ENCODE results near the gene RBM33. TPM values are rescaled to one million over a fixed set of nuclear protein-coding genes. Genes with fewer than 3 reads are reported as not detected.

RBM33 gene
- total RNA-seq, 1 experiment from 2014 or later: 81.8 TPM

DNA sequence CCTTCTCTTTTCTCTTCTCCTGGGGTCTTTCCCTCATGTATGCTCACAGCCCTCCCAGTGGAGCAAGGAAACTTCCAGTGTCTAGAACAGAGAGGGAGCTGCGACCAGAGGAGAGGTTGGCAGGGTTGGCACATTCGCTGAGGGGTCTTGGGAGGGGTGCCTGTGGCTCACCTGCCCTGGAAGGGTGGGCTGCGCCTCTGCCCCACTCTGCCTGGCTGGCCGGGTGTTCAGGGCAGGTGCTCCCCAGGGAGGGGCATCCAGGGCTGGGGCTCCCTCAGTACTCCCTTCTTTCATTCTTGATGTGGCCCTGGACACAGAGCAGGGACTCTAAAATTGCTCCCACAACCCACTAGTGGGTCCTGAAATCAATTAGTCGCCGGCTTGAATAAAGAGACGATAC is 150.9 kb downstream of the RBM33 start:
- H3K9me3 Mint-ChIP-seq: peaks cover 3% of the 10 kb centered on the region; the same call in 1 of the 2 replicates
- H3K27me3 Mint-ChIP-seq (ENCODE audit: low read depth): peaks cover 51% of the 10 kb centered on the region
- CTCF ChIA-PET: interaction anchor here (0.7 kb wide), 1 partner anchor 387 kb away, joined by 4 read pairs; no protein-coding TSS in a partner anchor
- ATAC-seq (no peak), DNase-seq (ENCODE audit: low spot score) (no peak)
- H3K36me3 Mint-ChIP-seq: no peaks in the 10 kb centered on the region
- H3K4me3 Mint-ChIP-seq: no peak overlapping the region
- TF ChIP-seq CREM (CRISPR knock-in tag; IDR thresholded peaks at IDR 0.05) (no peak), ZNF263 (CRISPR knock-in tag; IDR thresholded peaks at IDR 0.05; ENCODE audit: low read depth) (no peak), CBFB (CRISPR knock-in tag; IDR thresholded peaks at IDR 0.05; ENCODE audit: low read depth) (no peak), TEAD1 (CRISPR knock-in tag; IDR thresholded peaks at IDR 0.05) (no peak), ZNF396 (CRISPR knock-in tag; IDR thresholded peaks at IDR 0.05; ENCODE audit: borderline replicate concordance) (no peak), GABPB1 (CRISPR knock-in tag; IDR thresholded peaks at IDR 0.05) (no peak), SMAD4 (CRISPR knock-in tag; IDR thresholded peaks at IDR 0.05) (no peak), NR2C2 (CRISPR knock-in tag; IDR thresholded peaks at IDR 0.05) (no peak)
- TF ChIP-seq, protein P1, sequence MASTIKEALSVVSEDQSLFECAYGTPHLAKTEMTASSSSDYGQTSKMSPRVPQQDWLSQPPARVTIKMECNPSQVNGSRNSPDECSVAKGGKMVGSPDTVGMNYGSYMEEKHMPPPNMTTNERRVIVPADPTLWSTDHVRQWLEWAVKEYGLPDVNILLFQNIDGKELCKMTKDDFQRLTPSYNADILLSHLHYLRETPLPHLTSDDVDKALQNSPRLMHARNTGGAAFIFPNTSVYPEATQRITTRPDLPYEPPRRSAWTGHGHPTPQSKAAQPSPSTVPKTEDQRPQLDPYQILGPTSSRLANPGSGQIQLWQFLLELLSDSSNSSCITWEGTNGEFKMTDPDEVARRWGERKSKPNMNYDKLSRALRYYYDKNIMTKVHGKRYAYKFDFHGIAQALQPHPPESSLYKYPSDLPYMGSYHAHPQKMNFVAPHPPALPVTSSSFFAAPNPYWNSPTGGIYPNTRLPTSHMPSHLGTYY (CRISPR knock-in tag; IDR thresholded peaks at IDR 0.05): no peak
- TF ChIP-seq, protein P2, sequence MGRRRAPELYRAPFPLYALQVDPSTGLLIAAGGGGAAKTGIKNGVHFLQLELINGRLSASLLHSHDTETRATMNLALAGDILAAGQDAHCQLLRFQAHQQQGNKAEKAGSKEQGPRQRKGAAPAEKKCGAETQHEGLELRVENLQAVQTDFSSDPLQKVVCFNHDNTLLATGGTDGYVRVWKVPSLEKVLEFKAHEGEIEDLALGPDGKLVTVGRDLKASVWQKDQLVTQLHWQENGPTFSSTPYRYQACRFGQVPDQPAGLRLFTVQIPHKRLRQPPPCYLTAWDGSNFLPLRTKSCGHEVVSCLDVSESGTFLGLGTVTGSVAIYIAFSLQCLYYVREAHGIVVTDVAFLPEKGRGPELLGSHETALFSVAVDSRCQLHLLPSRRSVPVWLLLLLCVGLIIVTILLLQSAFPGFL (CRISPR knock-in tag; IDR thresholded peaks at IDR 0.05; ENCODE audit: borderline replicate concordance): no peak
- TF ChIP-seq, protein P3, sequence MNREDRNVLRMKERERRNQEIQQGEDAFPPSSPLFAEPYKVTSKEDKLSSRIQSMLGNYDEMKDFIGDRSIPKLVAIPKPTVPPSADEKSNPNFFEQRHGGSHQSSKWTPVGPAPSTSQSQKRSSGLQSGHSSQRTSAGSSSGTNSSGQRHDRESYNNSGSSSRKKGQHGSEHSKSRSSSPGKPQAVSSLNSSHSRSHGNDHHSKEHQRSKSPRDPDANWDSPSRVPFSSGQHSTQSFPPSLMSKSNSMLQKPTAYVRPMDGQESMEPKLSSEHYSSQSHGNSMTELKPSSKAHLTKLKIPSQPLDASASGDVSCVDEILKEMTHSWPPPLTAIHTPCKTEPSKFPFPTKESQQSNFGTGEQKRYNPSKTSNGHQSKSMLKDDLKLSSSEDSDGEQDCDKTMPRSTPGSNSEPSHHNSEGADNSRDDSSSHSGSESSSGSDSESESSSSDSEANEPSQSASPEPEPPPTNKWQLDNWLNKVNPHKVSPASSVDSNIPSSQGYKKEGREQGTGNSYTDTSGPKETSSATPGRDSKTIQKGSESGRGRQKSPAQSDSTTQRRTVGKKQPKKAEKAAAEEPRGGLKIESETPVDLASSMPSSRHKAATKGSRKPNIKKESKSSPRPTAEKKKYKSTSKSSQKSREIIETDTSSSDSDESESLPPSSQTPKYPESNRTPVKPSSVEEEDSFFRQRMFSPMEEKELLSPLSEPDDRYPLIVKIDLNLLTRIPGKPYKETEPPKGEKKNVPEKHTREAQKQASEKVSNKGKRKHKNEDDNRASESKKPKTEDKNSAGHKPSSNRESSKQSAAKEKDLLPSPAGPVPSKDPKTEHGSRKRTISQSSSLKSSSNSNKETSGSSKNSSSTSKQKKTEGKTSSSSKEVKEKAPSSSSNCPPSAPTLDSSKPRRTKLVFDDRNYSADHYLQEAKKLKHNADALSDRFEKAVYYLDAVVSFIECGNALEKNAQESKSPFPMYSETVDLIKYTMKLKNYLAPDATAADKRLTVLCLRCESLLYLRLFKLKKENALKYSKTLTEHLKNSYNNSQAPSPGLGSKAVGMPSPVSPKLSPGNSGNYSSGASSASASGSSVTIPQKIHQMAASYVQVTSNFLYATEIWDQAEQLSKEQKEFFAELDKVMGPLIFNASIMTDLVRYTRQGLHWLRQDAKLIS (CRISPR knock-in tag; IDR thresholded peaks at IDR 0.05; ENCODE audit: borderline replicate concordance): no peak
- TF ChIP-seq, protein P4, sequence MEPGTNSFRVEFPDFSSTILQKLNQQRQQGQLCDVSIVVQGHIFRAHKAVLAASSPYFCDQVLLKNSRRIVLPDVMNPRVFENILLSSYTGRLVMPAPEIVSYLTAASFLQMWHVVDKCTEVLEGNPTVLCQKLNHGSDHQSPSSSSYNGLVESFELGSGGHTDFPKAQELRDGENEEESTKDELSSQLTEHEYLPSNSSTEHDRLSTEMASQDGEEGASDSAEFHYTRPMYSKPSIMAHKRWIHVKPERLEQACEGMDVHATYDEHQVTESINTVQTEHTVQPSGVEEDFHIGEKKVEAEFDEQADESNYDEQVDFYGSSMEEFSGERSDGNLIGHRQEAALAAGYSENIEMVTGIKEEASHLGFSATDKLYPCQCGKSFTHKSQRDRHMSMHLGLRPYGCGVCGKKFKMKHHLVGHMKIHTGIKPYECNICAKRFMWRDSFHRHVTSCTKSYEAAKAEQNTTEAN (CRISPR knock-in tag; IDR thresholded peaks at IDR 0.05): no peak
- H3K4me1 Mint-ChIP-seq: no peaks in the 10 kb centered on the region
- POLR2A ChIA-PET: no interaction called here
- no peak overlapping the region for H3K27ac Mint-ChIP-seq

DNA sequence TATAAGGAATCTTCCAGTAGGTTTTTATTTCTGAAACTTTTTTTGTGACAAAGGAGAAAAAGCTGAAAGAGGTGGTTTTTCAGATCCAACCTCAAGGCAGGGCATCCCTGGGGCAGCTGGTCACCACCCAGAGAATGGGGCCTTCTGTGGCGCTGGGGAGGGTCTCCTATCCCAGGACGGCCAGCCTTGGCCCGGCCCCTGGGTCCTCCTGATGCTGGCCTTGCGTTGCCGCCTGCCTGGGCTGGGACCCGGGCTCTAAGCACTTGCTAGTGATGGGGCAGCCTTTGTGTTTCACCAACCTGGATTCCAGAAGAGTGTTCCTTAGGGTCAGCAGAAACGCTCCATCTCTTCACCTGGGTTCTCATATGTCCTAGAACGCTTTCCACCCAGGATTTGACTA is 151.5 kb downstream of the RBM33 start:
- TF ChIP-seq ZNF317 (CRISPR knock-in tag; IDR thresholded peaks at IDR 0.05; ENCODE audit: borderline replicate concordance, low read depth): no peak
- TF ChIP-seq ZNF671 (CRISPR knock-in tag; IDR thresholded peaks at IDR 0.05): no peak
- TF ChIP-seq, protein P5, sequence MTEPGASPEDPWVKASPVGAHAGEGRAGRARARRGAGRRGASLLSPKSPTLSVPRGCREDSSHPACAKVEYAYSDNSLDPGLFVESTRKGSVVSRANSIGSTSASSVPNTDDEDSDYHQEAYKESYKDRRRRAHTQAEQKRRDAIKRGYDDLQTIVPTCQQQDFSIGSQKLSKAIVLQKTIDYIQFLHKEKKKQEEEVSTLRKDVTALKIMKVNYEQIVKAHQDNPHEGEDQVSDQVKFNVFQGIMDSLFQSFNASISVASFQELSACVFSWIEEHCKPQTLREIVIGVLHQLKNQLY (CRISPR knock-in tag; IDR thresholded peaks at IDR 0.05): no peak
- TF ChIP-seq, protein P6, sequence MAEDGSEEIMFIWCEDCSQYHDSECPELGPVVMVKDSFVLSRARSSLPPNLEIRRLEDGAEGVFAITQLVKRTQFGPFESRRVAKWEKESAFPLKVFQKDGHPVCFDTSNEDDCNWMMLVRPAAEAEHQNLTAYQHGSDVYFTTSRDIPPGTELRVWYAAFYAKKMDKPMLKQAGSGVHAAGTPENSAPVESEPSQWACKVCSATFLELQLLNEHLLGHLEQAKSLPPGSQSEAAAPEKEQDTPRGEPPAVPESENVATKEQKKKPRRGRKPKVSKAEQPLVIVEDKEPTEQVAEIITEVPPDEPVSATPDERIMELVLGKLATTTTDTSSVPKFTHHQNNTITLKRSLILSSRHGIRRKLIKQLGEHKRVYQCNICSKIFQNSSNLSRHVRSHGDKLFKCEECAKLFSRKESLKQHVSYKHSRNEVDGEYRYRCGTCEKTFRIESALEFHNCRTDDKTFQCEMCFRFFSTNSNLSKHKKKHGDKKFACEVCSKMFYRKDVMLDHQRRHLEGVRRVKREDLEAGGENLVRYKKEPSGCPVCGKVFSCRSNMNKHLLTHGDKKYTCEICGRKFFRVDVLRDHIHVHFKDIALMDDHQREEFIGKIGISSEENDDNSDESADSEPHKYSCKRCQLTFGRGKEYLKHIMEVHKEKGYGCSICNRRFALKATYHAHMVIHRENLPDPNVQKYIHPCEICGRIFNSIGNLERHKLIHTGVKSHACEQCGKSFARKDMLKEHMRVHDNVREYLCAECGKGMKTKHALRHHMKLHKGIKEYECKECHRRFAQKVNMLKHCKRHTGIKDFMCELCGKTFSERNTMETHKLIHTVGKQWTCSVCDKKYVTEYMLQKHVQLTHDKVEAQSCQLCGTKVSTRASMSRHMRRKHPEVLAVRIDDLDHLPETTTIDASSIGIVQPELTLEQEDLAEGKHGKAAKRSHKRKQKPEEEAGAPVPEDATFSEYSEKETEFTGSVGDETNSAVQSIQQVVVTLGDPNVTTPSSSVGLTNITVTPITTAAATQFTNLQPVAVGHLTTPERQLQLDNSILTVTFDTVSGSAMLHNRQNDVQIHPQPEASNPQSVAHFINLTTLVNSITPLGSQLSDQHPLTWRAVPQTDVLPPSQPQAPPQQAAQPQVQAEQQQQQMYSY (CRISPR knock-in tag; IDR thresholded peaks at IDR 0.05): no peak
- no peaks in the 10 kb centered on the region for H3K36me3 Mint-ChIP-seq
- ChIA-PET POLR2A (no interaction called here), CTCF (no interaction called here)
- peaks cover 3% of the 10 kb centered on the region; the same call in 1 of the 2 replicates for H3K9me3 Mint-ChIP-seq
- ATAC-seq: no peak
- no peak overlapping the region for H3K4me3 Mint-ChIP-seq
- no peaks in the 10 kb centered on the region for H3K4me1 Mint-ChIP-seq
- DNase-seq (ENCODE audit: low spot score): no peak
- no peak overlapping the region for H3K27ac Mint-ChIP-seq
- peaks cover 56% of the 10 kb centered on the region for H3K27me3 Mint-ChIP-seq (ENCODE audit: low read depth)

Measured in WTC11 (cell line).